ENCODE measurements around the gene FBXL16. TPM values are rescaled to one million over a fixed set of nuclear protein-coding genes. Genes with fewer than 3 reads are reported as not detected.

The FBXL16 gene
- total and polyA plus RNA-seq, 11 donors, result 0.03 to 1.00 (median 0.59) TPM; not detected in 6

Other genes with a start within 250 kb of the FBXL16 start
- 10 to 100 TPM; 12.0 to 35.5 (median 20.0) TPM for gene CAPN15, start 178.1 kb downstream of the FBXL16 start, total RNA-seq
- 10 to 100 TPM; 20.8 to 26.0 TPM for gene CAPN15, start 178.1 kb downstream of the FBXL16 start, polyA plus RNA-seq
- gene PRR35, start 145.4 kb downstream of the FBXL16 start, total RNA-seq, result not detected
- not detected for gene PRR35, start 145.4 kb downstream of the FBXL16 start, polyA plus RNA-seq
- gene NHLRC4, start 138.8 kb downstream of the FBXL16 start, total RNA-seq, result under 1 TPM in 8 of 9 donors, not detected in 1; 0.23 to 0.86 (median 0.56) TPM
- gene NHLRC4, start 138.8 kb downstream of the FBXL16 start, polyA plus RNA-seq, result under 1 TPM; 0.46 to 0.50 TPM
- 10 to 100 TPM; 16.4 to 39.5 (median 22.0) TPM for gene PIGQ, start 135.8 kb downstream of the FBXL16 start, total RNA-seq
- gene PIGQ, start 135.8 kb downstream of the FBXL16 start, polyA plus RNA-seq, result 10 to 100 TPM; 21.8 to 35.8 TPM
- gene RAB40C, start 115.7 kb downstream of the FBXL16 start, total RNA-seq, result 10 to 100 TPM; 10.2 to 17.8 (median 12.6) TPM
- 10 to 100 TPM; 15.2 to 22.0 TPM for gene RAB40C, start 115.7 kb downstream of the FBXL16 start, polyA plus RNA-seq
- gene WFIKKN1, start 74.8 kb downstream of the FBXL16 start, total RNA-seq, result 1 to 10 TPM in 1 of 9 donors, under 1 TPM in 8; 0.15 to 1.1 (median 0.25) TPM
- gene WFIKKN1, start 74.8 kb downstream of the FBXL16 start, polyA plus RNA-seq, result under 1 TPM; 0.30 to 0.51 TPM
- gene METTL26, start 69.5 kb downstream of the FBXL16 start, total RNA-seq, result 100 to 1,000 TPM in 2 of 9 donors, 10 to 100 TPM in 7; 39.6 to 187 (median 44.7) TPM
- 100 to 1,000 TPM; 101 to 165 TPM for gene METTL26, start 69.5 kb downstream of the FBXL16 start, polyA plus RNA-seq
- 100 to 1,000 TPM in 4 of 9 donors, 10 to 100 TPM in 5; 52.3 to 219 (median 89.5) TPM for gene MCRIP2, start 64.0 kb downstream of the FBXL16 start, total RNA-seq
- 100 to 1,000 TPM in 1 of 2 donors, 10 to 100 TPM in 1; 97.0 to 321 TPM for gene MCRIP2, start 64.0 kb downstream of the FBXL16 start, polyA plus RNA-seq
- gene WDR90, start 56.4 kb downstream of the FBXL16 start, total RNA-seq, result 10 to 100 TPM in 2 of 9 donors, 1 to 10 TPM in 7; 3.7 to 17.4 (median 8.6) TPM
- 10 to 100 TPM in 1 of 2 donors, 1 to 10 TPM in 1; 5.1 to 10.9 TPM for gene WDR90, start 56.4 kb downstream of the FBXL16 start, polyA plus RNA-seq
- gene RHOT2, start 37.7 kb downstream of the FBXL16 start, total RNA-seq, result 100 to 1,000 TPM in 1 of 9 donors, 10 to 100 TPM in 8; 33.7 to 102 (median 83.5) TPM
- 100 to 1,000 TPM in 1 of 2 donors, 10 to 100 TPM in 1; 77.2 to 143 TPM for gene RHOT2, start 37.7 kb downstream of the FBXL16 start, polyA plus RNA-seq
- 1 to 10 TPM in 7 of 9 donors, under 1 TPM in 2; 0.72 to 2.7 (median 1.8) TPM for gene RHBDL1, start 30.1 kb downstream of the FBXL16 start, total RNA-seq
- 1 to 10 TPM in 1 of 2 donors, under 1 TPM in 1; 0.19 to 3.6 TPM for gene RHBDL1, start 30.1 kb downstream of the FBXL16 start, polyA plus RNA-seq
- gene STUB1, start 25.4 kb downstream of the FBXL16 start, total RNA-seq, result 100 to 1,000 TPM in 8 of 9 donors, 10 to 100 TPM in 1; 93.7 to 198 (median 116) TPM
- 100 to 1,000 TPM; 107 to 159 TPM for gene STUB1, start 25.4 kb downstream of the FBXL16 start, polyA plus RNA-seq
- gene JMJD8, start 21.5 kb downstream of the FBXL16 start, total RNA-seq, result 100 to 1,000 TPM in 1 of 9 donors, 10 to 100 TPM in 8; 37.5 to 103 (median 44.1) TPM
- gene JMJD8, start 21.5 kb downstream of the FBXL16 start, polyA plus RNA-seq, result 10 to 100 TPM; 36.2 to 66.6 TPM
- gene WDR24, start 15.4 kb downstream of the FBXL16 start, total RNA-seq, result 10 to 100 TPM in 4 of 9 donors, 1 to 10 TPM in 5; 7.0 to 16.6 (median 9.2) TPM
- gene WDR24, start 15.4 kb downstream of the FBXL16 start, polyA plus RNA-seq, result 10 to 100 TPM in 1 of 2 donors, 1 to 10 TPM in 1; 5.6 to 10.5 TPM
- 10 to 100 TPM; 50.5 to 79.4 (median 60.7) TPM for gene METRN, start 9.3 kb upstream of the FBXL16 start, total RNA-seq
- gene METRN, start 9.3 kb upstream of the FBXL16 start, polyA plus RNA-seq, result 10 to 100 TPM; 31.2 to 69.0 TPM
- 10 to 100 TPM; 30.2 to 48.6 (median 36.0) TPM for gene ANTKMT, start 15.3 kb upstream of the FBXL16 start, total RNA-seq
- gene ANTKMT, start 15.3 kb upstream of the FBXL16 start, polyA plus RNA-seq, result 10 to 100 TPM; 22.9 to 42.4 TPM
- 1 to 10 TPM in 1 of 9 donors, under 1 TPM in 5, not detected in 3; 0.35 to 1.3 (median 0.54) TPM for gene CCDC78, start 20.6 kb upstream of the FBXL16 start, total RNA-seq
- 1 to 10 TPM in 1 of 2 donors, under 1 TPM in 1; 0.60 to 1.3 TPM for gene CCDC78, start 20.6 kb upstream of the FBXL16 start, polyA plus RNA-seq
- 10 to 100 TPM in 7 of 9 donors, 1 to 10 TPM in 2; 5.0 to 16.4 (median 11.9) TPM for gene HAGHL, start 21.3 kb upstream of the FBXL16 start, total RNA-seq
- gene HAGHL, start 21.3 kb upstream of the FBXL16 start, polyA plus RNA-seq, result 10 to 100 TPM; 11.3 to 44.2 TPM
- gene CIAO3, start 35.2 kb upstream of the FBXL16 start, total RNA-seq, result 10 to 100 TPM; 21.4 to 33.1 (median 26.8) TPM
- 10 to 100 TPM; 36.0 to 41.5 TPM for gene CIAO3, start 35.2 kb upstream of the FBXL16 start, polyA plus RNA-seq
- 10 to 100 TPM in 1 of 9 donors, under 1 TPM in 2, not detected in 6; 0.48 to 82.2 (median 0.50) TPM for gene MSLN, start 54.9 kb upstream of the FBXL16 start, total RNA-seq
- not detected for gene MSLN, start 54.9 kb upstream of the FBXL16 start, polyA plus RNA-seq
- gene RPUSD1, start 82.6 kb upstream of the FBXL16 start, total RNA-seq, result 10 to 100 TPM in 4 of 9 donors, 1 to 10 TPM in 5; 7.1 to 19.4 (median 9.9) TPM
- 10 to 100 TPM; 12.5 to 25.7 TPM for gene RPUSD1, start 82.6 kb upstream of the FBXL16 start, polyA plus RNA-seq
- 10 to 100 TPM in 2 of 9 donors, 1 to 10 TPM in 6, under 1 TPM in 1; 0.83 to 15.0 (median 4.0) TPM for gene CHTF18, start 82.8 kb upstream of the FBXL16 start, total RNA-seq
- gene CHTF18, start 82.8 kb upstream of the FBXL16 start, polyA plus RNA-seq, result 1 to 10 TPM; 2.6 to 3.9 TPM
- not detected for gene GNG13, start 94.9 kb upstream of the FBXL16 start, total RNA-seq
- not detected for gene GNG13, start 94.9 kb upstream of the FBXL16 start, polyA plus RNA-seq